ENCODE results near the gene OSBPL2. TPM values are rescaled to one million over a fixed set of nuclear protein-coding genes. Genes with fewer than 3 reads are reported as not detected.

OSBPL2 gene
- total and polyA plus RNA-seq, 3 experiments from 2014 or later = 24.5 to 24.7 (median 24.6) TPM

GRCh38 chr20:62329389-62330377 is 91.4 kb downstream of the OSBPL2 start:
- no peaks in the 10 kb centered on the region for H3K36me3 Mint-ChIP-seq
- Histone ChIP-seq H3K4me1 (ENCODE audit: insufficient read depth, low read length) (no peaks in the 10 kb centered on the region), H3K36me3 (ENCODE audit: insufficient read depth, low read length) (no peaks in the 10 kb centered on the region), H3K27ac (ENCODE audit: low read depth, low read length) (no peak overlapping the region), H3K4me3 (ENCODE audit: low read length) (no peak overlapping the region), H3K27me3 (ENCODE audit: insufficient read depth, low read length, poor library complexity, severe bottlenecking) (no peaks in the 10 kb centered on the region), H3K9me3 (ENCODE audit: low read length) (no peaks in the 10 kb centered on the region)
- H3K27ac Mint-ChIP-seq = no peak overlapping the region
- no peaks in the 10 kb centered on the region for H3K4me1 Mint-ChIP-seq
- POLR2A ChIA-PET = no interaction called here
- H3K27me3 Mint-ChIP-seq = no peaks in the 10 kb centered on the region
- no peaks in the 10 kb centered on the region for H3K9me3 Mint-ChIP-seq
- CTCF ChIA-PET = no interaction called here
- H3K4me3 Mint-ChIP-seq = no peak overlapping the region
- no peak for DNase-seq

- Histone ChIP-seq H3K27ac (ENCODE audit: low read depth, low read length) (no peak overlapping the region), H3K9me3 (ENCODE audit: low read length) (no peaks in the 10 kb centered on the region), H3K4me3 (ENCODE audit: low read length) (no peak overlapping the region), H3K27me3 (ENCODE audit: insufficient read depth, low read length, poor library complexity, severe bottlenecking) (no peaks in the 10 kb centered on the region), H3K36me3 (ENCODE audit: insufficient read depth, low read length) (no peaks in the 10 kb centered on the region), H3K4me1 (ENCODE audit: insufficient read depth, low read length) (no peaks in the 10 kb centered on the region)
- H3K4me3 Mint-ChIP-seq = no peak overlapping the region
- no peak overlapping the region for H3K27ac Mint-ChIP-seq
- no peaks in the 10 kb centered on the region for H3K27me3 Mint-ChIP-seq
- no peak for DNase-seq
- no peaks in the 10 kb centered on the region for H3K9me3 Mint-ChIP-seq
- H3K36me3 Mint-ChIP-seq = no peaks in the 10 kb centered on the region
- ChIA-PET POLR2A (no interaction called here), CTCF (no interaction called here)
- no peaks in the 10 kb centered on the region for H3K4me1 Mint-ChIP-seq
Measured at GRCh38 chr20:62330576-62331317, 92.4 kb downstream of the OSBPL2 start.

- H3K27ac ChIP-seq (ENCODE audit: low read depth, low read length) = no peak overlapping the region
- Mint-ChIP-seq H3K27ac (no peak overlapping the region), H3K9me3 (no peaks in the 10 kb centered on the region), H3K36me3 (no peaks in the 10 kb centered on the region), H3K4me3 (no peak overlapping the region), H3K4me1 (no peaks in the 10 kb centered on the region), H3K27me3 (no peaks in the 10 kb centered on the region)
- H3K4me3 ChIP-seq (ENCODE audit: low read length) = no peak overlapping the region
- no peaks in the 10 kb centered on the region for H3K27me3 ChIP-seq (ENCODE audit: insufficient read depth, low read length, poor library complexity, severe bottlenecking)
- H3K9me3 ChIP-seq (ENCODE audit: low read length) = no peaks in the 10 kb centered on the region
- POLR2A ChIA-PET = no interaction called here
- H3K4me1 ChIP-seq (ENCODE audit: insufficient read depth, low read length) = no peaks in the 10 kb centered on the region
- CTCF ChIA-PET = interaction anchor here (0.7 kb wide), 1 partner anchor 12 kb away, joined by 3 read pairs; no protein-coding TSS in a partner anchor
- DNase-seq = no peak
- no peaks in the 10 kb centered on the region for H3K36me3 ChIP-seq (ENCODE audit: insufficient read depth, low read length)
Measured at GRCh38 chr20:62331347-62331746, 93.0 kb downstream of the OSBPL2 start.

GRCh38 chr20:62332421-62332820 is 94.1 kb downstream of the OSBPL2 start:
- ChIA-PET POLR2A (no interaction called here), CTCF (no interaction called here)
- no peaks in the 10 kb centered on the region for H3K4me1 Mint-ChIP-seq

GRCh38 chr20:62332989-62333819 is 94.9 kb downstream of the OSBPL2 start:
- H3K4me1 ChIP-seq (ENCODE audit: insufficient read depth, low read length) = no peaks in the 10 kb centered on the region
- H3K27me3 ChIP-seq (ENCODE audit: insufficient read depth, low read length, poor library complexity, severe bottlenecking) = no peaks in the 10 kb centered on the region
- CTCF ChIA-PET = no interaction called here
- POLR2A ChIA-PET = no interaction called here
- no peaks in the 10 kb centered on the region for H3K36me3 Mint-ChIP-seq
- H3K36me3 ChIP-seq (ENCODE audit: insufficient read depth, low read length) = no peaks in the 10 kb centered on the region
- peaks cover 0 to 3% of the 10 kb centered on the region in 2 donors for H3K27me3 Mint-ChIP-seq
- no peaks in the 10 kb centered on the region for H3K9me3 Mint-ChIP-seq
- H3K4me1 Mint-ChIP-seq = no peaks in the 10 kb centered on the region
- no peak overlapping the region for H3K4me3 Mint-ChIP-seq
- no peaks in the 10 kb centered on the region for H3K9me3 ChIP-seq (ENCODE audit: low read length)
- no peak overlapping the region for H3K4me3 ChIP-seq (ENCODE audit: low read length)
- no peak overlapping the region for H3K27ac ChIP-seq (ENCODE audit: low read depth, low read length)
- no peak overlapping the region for H3K27ac Mint-ChIP-seq
- no peak for DNase-seq

More at GRCh38 chr20:62332421-62332820, 94.1 kb downstream of the OSBPL2 start:
- Mint-ChIP-seq H3K4me3 (no peak overlapping the region), H3K9me3 (no peaks in the 10 kb centered on the region), H3K27ac (no peak overlapping the region), H3K36me3 (no peaks in the 10 kb centered on the region), H3K27me3 (no peaks in the 10 kb centered on the region)
- H3K27me3 ChIP-seq (ENCODE audit: insufficient read depth, low read length, poor library complexity, severe bottlenecking) = no peaks in the 10 kb centered on the region
- H3K36me3 ChIP-seq (ENCODE audit: insufficient read depth, low read length) = no peaks in the 10 kb centered on the region
- no peaks in the 10 kb centered on the region for H3K4me1 ChIP-seq (ENCODE audit: insufficient read depth, low read length)
- no peak overlapping the region for H3K4me3 ChIP-seq (ENCODE audit: low read length)
- H3K9me3 ChIP-seq (ENCODE audit: low read length) = no peaks in the 10 kb centered on the region
- no peak for DNase-seq
- no peak overlapping the region for H3K27ac ChIP-seq (ENCODE audit: low read depth, low read length)

- no peaks in the 10 kb centered on the region for H3K9me3 Mint-ChIP-seq
- no peaks in the 10 kb centered on the region for H3K36me3 Mint-ChIP-seq
- no peaks in the 10 kb centered on the region for H3K4me1 ChIP-seq (ENCODE audit: insufficient read depth, low read length)
- no peaks in the 10 kb centered on the region for H3K9me3 ChIP-seq (ENCODE audit: low read length)
- ChIA-PET POLR2A (no interaction called here), CTCF (no interaction called here)
- no peak overlapping the region for H3K4me3 ChIP-seq (ENCODE audit: low read length)
- no peak overlapping the region for H3K27ac Mint-ChIP-seq
- H3K27ac ChIP-seq (ENCODE audit: low read depth, low read length) = no peak overlapping the region
- H3K27me3 Mint-ChIP-seq = peaks cover 0 to 3% of the 10 kb centered on the region in 2 donors
- H3K4me1 Mint-ChIP-seq = no peaks in the 10 kb centered on the region
- H3K36me3 ChIP-seq (ENCODE audit: insufficient read depth, low read length) = no peaks in the 10 kb centered on the region
- no peak overlapping the region for H3K4me3 Mint-ChIP-seq
- DNase-seq = no peak
- no peaks in the 10 kb centered on the region for H3K27me3 ChIP-seq (ENCODE audit: insufficient read depth, low read length, poor library complexity, severe bottlenecking)
Measured at GRCh38 chr20:62333820-62334595, 95.7 kb downstream of the OSBPL2 start.

GRCh38 chr20:62334881-62335280 is 96.6 kb downstream of the OSBPL2 start:
- no peak for DNase-seq
- Histone ChIP-seq H3K27ac (ENCODE audit: low read depth, low read length) (no peak overlapping the region), H3K36me3 (ENCODE audit: insufficient read depth, low read length) (no peaks in the 10 kb centered on the region), H3K4me1 (ENCODE audit: insufficient read depth, low read length) (no peaks in the 10 kb centered on the region), H3K4me3 (ENCODE audit: low read length) (no peak overlapping the region), H3K9me3 (ENCODE audit: low read length) (no peaks in the 10 kb centered on the region), H3K27me3 (ENCODE audit: insufficient read depth, low read length, poor library complexity, severe bottlenecking) (no peaks in the 10 kb centered on the region)
- no peak overlapping the region for H3K27ac Mint-ChIP-seq
- H3K4me3 Mint-ChIP-seq = no peak overlapping the region
- ChIA-PET POLR2A (no interaction called here), CTCF (no interaction called here)
- H3K9me3 Mint-ChIP-seq = peaks cover 0 to under 1% (median 0%) of the 10 kb centered on the region in 5 donors
- peaks cover 0 to 5% (median 0%) of the 10 kb centered on the region in 3 donors for H3K36me3 Mint-ChIP-seq
- no peaks in the 10 kb centered on the region for H3K4me1 Mint-ChIP-seq
- peaks cover 0 to 7% of the 10 kb centered on the region in 2 donors for H3K27me3 Mint-ChIP-seq
